GM12878 (cell line): Measurements from ENCODE around the gene YBX1. TPM values are rescaled to one million over a fixed set of nuclear protein-coding genes. Genes with fewer than 3 reads are reported as not detected.
A peak's percentile ranks its signal among the peaks of the same experiment; 100 is the strongest.

ENCODE experiments used
- ATF2 ChIP-seq: IDR thresholded peaks from 2 replicates; pipeline ENCODE4 v1.6.1; 2012; ENCODE audit warnings: low read length, inconsistent platforms
- BACH1 ChIP-seq: fragments of 450-650 bp; IDR thresholded peaks from 2 replicates; pipeline ENCODE4 v1.6.1; 2017; ENCODE audit warnings: mild to moderate bottlenecking, borderline replicate concordance
- BRCA1 ChIP-seq: IDR thresholded peaks from 2 replicates; pipeline ENCODE4 v1.6.1; 2011; ENCODE audit warnings: low read depth, low read length, improper control_type of control experiment
- CBX3 ChIP-seq: fragments of 200-600 bp; sonication (generic); IDR thresholded peaks from 2 replicates; pipeline ENCODE4 v1.6.1; 2016; ENCODE audit warnings: low read depth, borderline replicate concordance
- EGR1 ChIP-seq, 2 experiments: IDR thresholded peaks; 1 replicate in 1 of 2; 2 replicates in 1 of 2; pipeline ENCODE4 v1.6.1; 2011 to 2012; ENCODE audit warnings: low read depth in 2 of 2, low read length in 2 of 2, borderline replicate concordance in 1 of 2, mild to moderate bottlenecking in 1 of 2, moderate library complexity in 1 of 2
- EP300 ChIP-seq, 2 experiments: fragments of 150-350 bp in 1 of 2; IDR thresholded peaks; 2 replicates each; pipeline ENCODE4 v1.6.1; 2011 to 2012; ENCODE audit warnings: low read depth in 2 of 2, low read length in 2 of 2, borderline replicate concordance in 1 of 2, improper control_type of control experiment in 1 of 2, inconsistent platforms in 1 of 2; ENCODE audit not compliant: control insufficient read depth in 1 of 2
- HDAC6 ChIP-seq: fragments of 200-600 bp; sonication (generic); IDR thresholded peaks from one replicate; pipeline ENCODE4 v1.8.0; 2017; ENCODE audit warnings: antibody characterized with exemption; ENCODE audit not compliant: unreplicated experiment
- LARP7 ChIP-seq: fragments of 450-650 bp; IDR thresholded peaks from 2 replicates; pipeline ENCODE4 v1.6.1; 2017; ENCODE audit warnings: mild to moderate bottlenecking
- MTA3 ChIP-seq: IDR thresholded peaks from 2 replicates; pipeline ENCODE4 v1.6.1; 2012; ENCODE audit warnings: low read length, inconsistent platforms, borderline replicate concordance
- MXI1 ChIP-seq: fragments of 150-350 bp; IDR thresholded peaks from 2 replicates; pipeline ENCODE4 v1.6.1; 2011; ENCODE audit warnings: low read depth, mild to moderate bottlenecking, inconsistent platforms, low read length, improper control_type of control experiment
- SIN3A ChIP-seq: IDR thresholded peaks from 2 replicates; pipeline ENCODE4 v1.6.1; 2012; ENCODE audit warnings: low read depth, low read length, improper control_type of control experiment
- SKIL ChIP-seq: fragments of 450-650 bp; IDR thresholded peaks from 2 replicates; pipeline ENCODE4 v1.6.1; 2017; ENCODE audit warnings: mild to moderate bottlenecking, low read depth, inconsistent platforms; ENCODE audit not compliant: poor library complexity, severe bottlenecking
- SREBF2 ChIP-seq: IDR thresholded peaks from 2 replicates; pipeline ENCODE4 v1.6.1; 2012; ENCODE audit warnings: mild to moderate bottlenecking, low read length
- STAT3 ChIP-seq: IDR thresholded peaks from 2 replicates; pipeline ENCODE4 v1.6.1; 2011; ENCODE audit warnings: low read depth, low read length, improper control_type of control experiment
- TCF3 ChIP-seq: IDR thresholded peaks from 2 replicates; pipeline ENCODE4 v1.6.1; 2012; ENCODE audit warnings: low read depth, mild to moderate bottlenecking, low read length, borderline replicate concordance; ENCODE audit not compliant: insufficient read depth
- TCF7 ChIP-seq: IDR thresholded peaks from 2 replicates; pipeline ENCODE4 v1.6.1; 2014; ENCODE audit warnings: antibody characterized with exemption, borderline replicate concordance
- YY1 ChIP-seq: IDR thresholded peaks from 2 replicates; pipeline ENCODE4 v1.6.1; 2011; ENCODE audit warnings: low read depth, mild to moderate bottlenecking, low read length
- ZBTB4 ChIP-seq: fragments of 450-650 bp; formaldehyde crosslinking; IDR thresholded peaks from 2 replicates; pipeline ENCODE4 v1.4.0; 2022; ENCODE audit warnings: mild to moderate bottlenecking, moderate library complexity
- ZNF622 ChIP-seq: fragments of 450-650 bp; IDR thresholded peaks from 2 replicates; pipeline ENCODE4 v1.6.1; 2017; ENCODE audit warnings: mild to moderate bottlenecking, inconsistent platforms
- polyA plus RNA-seq, 11 experiments: library from polyadenylated mRNA; depleted of rRNA in 4 of 11; unstranded in 6 of 11; stranded (reverse) in 5 of 11; fragments of >200 nt; fragmentation: Nextera tagmentation in 4 of 11; fragmentation: Illumina TruSeq in 1 of 11; extraction: Ambion mirVana in 4 of 11; extraction: Trizol in 1 of 11; gene quantifications; 1 replicate in 1 of 11; 2 replicates in 10 of 11; pipeline versions ENCODE4 v1.2.1 to v1.2.3, GENCODE V29; 2011 to 2016; ENCODE audit warnings: inconsistent platforms in 2 of 11, missing spikeins in 2 of 11, low read depth in 1 of 11
- total RNA-seq, 4 experiments: library from RNA; depleted of rRNA in 3 of 4; stranded (reverse); fragments of >200 nt in 3 of 4; fragmentation: Illumina TruSeq in 1 of 4; extraction: Trizol in 1 of 4; gene quantifications; 2 replicates each; pipeline versions ENCODE4 v1.2.1 to v1.2.3, GENCODE V29; 2013 to 2021

The YBX1 gene
- total and polyA plus RNA-seq, 10 of the 15 experiments (the other 5 are each of a cell fraction or from before 2014, with no cell fraction given) = 355 to 1,353 (median 858) TPM

- no peak for TF ChIP-seq STAT3
- no peak for TF ChIP-seq ZBTB4 (CRISPR knock-in tag)
- no peak for TF ChIP-seq EP300 (IDR thresholded peaks at IDR 0.05; ENCODE audit: borderline replicate concordance in 1 of 2, control insufficient read depth in 1 of 2, low read depth in 2 of 2, low read length in 2 of 2)
- TF ChIP-seq ATF2 = no peak
- peak; percentile 20; the same call in 1 of the 2 replicates for TF ChIP-seq BACH1
- no peak for TF ChIP-seq HDAC6
- peak; percentile 97 for TF ChIP-seq MXI1
- TF ChIP-seq YY1 = peak; percentile 88
- no peak for TF ChIP-seq BRCA1
- peak; percentile 43 for TF ChIP-seq SIN3A
- TF ChIP-seq TCF7 = no peak
- no peak for TF ChIP-seq SREBF2
- TF ChIP-seq SKIL = peak; percentile 72
- no peak; the same call in 1 of the 2 replicates for TF ChIP-seq MTA3
- TF ChIP-seq EGR1 (IDR thresholded peaks at IDR 0.05; ENCODE audit: borderline replicate concordance in 1 of 2, low read depth in 2 of 2, low read length in 2 of 2) = no peak
- no peak for TF ChIP-seq CBX3
- no peak for TF ChIP-seq LARP7
- TF ChIP-seq ZNF622 = no peak
- no peak for TF ChIP-seq TCF3
Measured at GRCh38 chr1:42681741-42682483, at the start of gene YBX1 (continued).
